ENCODE measurements around the gene FAM89B. TPM values are rescaled to one million over a fixed set of nuclear protein-coding genes. Genes with fewer than 3 reads are reported as not detected.

The FAM89B gene
- polyA plus RNA-seq, 1 donor (not counting 4 experiments of a cell fraction or from before 2014, with no cell fraction given): 11.5 TPM

DNA sequence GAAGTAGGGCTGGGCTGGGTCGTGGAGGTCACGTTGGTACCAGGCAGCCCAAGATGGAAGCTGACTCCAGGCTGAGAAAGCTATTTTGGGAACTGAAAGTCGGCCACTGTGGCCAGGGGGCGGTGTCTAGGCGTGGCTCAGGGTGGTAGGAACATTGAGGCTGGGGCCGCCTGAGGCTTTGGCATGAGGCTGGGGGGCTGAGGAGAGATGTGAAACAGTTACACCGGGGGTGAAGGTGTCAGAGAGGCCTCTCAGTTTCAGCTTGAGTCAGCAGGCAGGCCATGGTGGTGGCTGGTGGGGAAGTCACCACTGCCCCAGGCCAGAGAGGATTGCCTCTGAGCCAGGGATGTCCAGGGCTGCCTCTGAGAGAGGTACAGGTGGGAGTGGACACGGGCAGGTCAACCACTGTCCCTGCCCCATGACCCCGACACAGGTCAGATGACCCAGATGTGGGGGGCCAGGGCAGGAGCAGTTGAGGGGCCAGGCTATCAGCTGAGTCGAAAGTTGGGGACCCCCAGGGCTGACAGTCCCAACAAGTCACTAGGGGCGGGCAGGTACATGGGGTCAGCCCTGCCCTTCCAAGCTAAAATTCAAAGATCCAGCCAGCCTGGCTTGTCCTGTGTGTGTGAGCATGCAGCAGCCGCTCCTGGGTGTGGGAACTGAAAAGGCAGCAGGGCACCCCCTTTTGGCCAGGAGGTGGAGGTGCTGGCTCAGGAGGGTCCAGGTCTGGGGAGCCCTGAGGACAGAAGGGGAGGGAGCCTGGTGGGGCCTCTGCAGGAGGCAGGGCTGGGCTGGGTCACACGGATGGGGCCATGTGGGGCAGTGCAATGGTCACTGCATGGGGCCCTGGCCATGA, 16.1 kb downstream of the FAM89B start:
- Histone ChIP-seq H3K79me2 (ENCODE audit: control insufficient read depth, insufficient read depth, low read length) (no peaks in the 10 kb centered on the region), H3K36me3 (ENCODE audit: control insufficient read depth in 2 of 2, extremely low read depth in 1 of 2, insufficient read depth in 2 of 2, low read length in 2 of 2) (peaks cover 9 to 16% of the 10 kb centered on the region in 2 experiments), H2AFZ (ENCODE audit: control insufficient read depth, low read length) (no peak overlapping the region), H3K9ac (ENCODE audit: control insufficient read depth, extremely low read depth, insufficient read depth, low read length) (no peak overlapping the region), H3K4me1 (ENCODE audit: control insufficient read depth, extremely low read depth, insufficient read depth, low read length) (peaks cover 26% of the 10 kb centered on the region), H3K4me2 (ENCODE audit: control insufficient read depth, extremely low read depth, insufficient read depth, low read depth, low read length) (no peak overlapping the region), H3K4me3 (ENCODE audit: control insufficient read depth in 2 of 3, extremely low read depth in 1 of 3, insufficient read depth in 2 of 3, low read depth in 1 of 3, low read length in 3 of 3) (no peak overlapping the region), H3K27me3 (ENCODE audit: control insufficient read depth, extremely low read depth, insufficient read depth, low read length) (no peaks in the 10 kb centered on the region), H4K20me1 (ENCODE audit: control insufficient read depth, extremely low read depth, insufficient read depth, low read length) (peaks cover 4% of the 10 kb centered on the region), H3K27ac (ENCODE audit: control insufficient read depth, insufficient read depth, low read length) (no peak overlapping the region), H3K9me1 (ENCODE audit: control insufficient read depth, extremely low read depth, insufficient read depth, low read length) (no peaks in the 10 kb centered on the region), H3K9me3 (ENCODE audit: control insufficient read depth, low read depth, low read length) (no peaks in the 10 kb centered on the region)
- FAIRE-seq (no peak), DNase-seq (ENCODE audit: low read depth, low spot score) (no peak)
- no peak for TF ChIP-seq EZH2 (IDR thresholded peaks at IDR 0.05; ENCODE audit: low read length)
- TF ChIP-seq, protein P1, sequence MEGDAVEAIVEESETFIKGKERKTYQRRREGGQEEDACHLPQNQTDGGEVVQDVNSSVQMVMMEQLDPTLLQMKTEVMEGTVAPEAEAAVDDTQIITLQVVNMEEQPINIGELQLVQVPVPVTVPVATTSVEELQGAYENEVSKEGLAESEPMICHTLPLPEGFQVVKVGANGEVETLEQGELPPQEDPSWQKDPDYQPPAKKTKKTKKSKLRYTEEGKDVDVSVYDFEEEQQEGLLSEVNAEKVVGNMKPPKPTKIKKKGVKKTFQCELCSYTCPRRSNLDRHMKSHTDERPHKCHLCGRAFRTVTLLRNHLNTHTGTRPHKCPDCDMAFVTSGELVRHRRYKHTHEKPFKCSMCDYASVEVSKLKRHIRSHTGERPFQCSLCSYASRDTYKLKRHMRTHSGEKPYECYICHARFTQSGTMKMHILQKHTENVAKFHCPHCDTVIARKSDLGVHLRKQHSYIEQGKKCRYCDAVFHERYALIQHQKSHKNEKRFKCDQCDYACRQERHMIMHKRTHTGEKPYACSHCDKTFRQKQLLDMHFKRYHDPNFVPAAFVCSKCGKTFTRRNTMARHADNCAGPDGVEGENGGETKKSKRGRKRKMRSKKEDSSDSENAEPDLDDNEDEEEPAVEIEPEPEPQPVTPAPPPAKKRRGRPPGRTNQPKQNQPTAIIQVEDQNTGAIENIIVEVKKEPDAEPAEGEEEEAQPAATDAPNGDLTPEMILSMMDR (optimal IDR thresholded peaks at IDR 0.05 in 1 of 3, IDR thresholded peaks at IDR 0.05 in 1 of 3, conservative IDR thresholded peaks at IDR 0.05 in 1 of 3; ENCODE audit: extremely low read depth in 1 of 3, insufficient read depth in 2 of 3, low read length in 3 of 3): peak; percentile 76 to 77 (median 77)
- dilution Hi-C loops (cut with MboI; ENCODE audit: extremely low pct_ligation_motif_present, low sequenced_read_pairs): no loop called here

DNA sequence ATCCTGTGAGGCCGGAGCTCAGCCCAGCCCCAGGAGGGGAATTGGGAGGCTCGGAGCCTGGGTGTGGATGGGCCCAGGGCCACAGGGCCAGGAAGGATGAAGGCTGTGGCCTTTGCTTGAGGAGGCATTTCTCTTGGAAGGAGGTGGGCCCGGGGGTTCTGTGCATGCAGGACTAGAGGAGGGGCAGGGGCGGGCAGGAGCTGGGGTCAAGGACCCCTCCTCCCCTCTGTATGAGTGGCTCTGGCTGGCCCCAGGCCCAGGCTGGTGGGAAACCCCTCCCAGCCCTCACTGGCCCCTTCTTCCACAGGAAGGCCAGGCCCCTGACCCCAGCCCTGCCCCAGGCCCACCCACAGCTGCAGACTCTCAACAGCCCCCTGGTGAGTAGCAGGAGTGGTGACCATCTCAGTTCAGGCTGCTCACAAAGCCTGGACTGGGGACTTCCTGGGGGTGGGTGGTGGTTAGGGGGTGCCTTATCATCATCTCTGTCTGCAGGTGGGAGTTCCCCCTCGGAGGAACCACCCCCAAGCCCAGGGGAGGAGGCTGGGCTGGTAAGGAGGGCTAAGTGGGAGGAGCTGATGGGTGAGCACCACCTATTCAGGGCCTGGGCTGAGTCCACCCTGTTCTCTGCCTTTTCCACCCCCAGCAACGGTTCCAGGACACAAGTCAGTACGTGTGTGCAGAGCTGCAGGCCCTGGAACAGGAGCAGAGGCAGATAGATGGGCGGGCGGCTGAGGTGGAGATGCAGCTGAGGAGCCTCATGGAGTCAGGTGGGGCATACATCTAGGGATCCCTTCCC, 17.3 kb downstream of the FAM89B start:
- peaks cover 33% of the 10 kb centered on the region for H3K4me1 ChIP-seq (ENCODE audit: control insufficient read depth, extremely low read depth, insufficient read depth, low read length)
- no peak for DNase-seq (ENCODE audit: low read depth, low spot score)
- H3K4me2 ChIP-seq (ENCODE audit: control insufficient read depth, extremely low read depth, insufficient read depth, low read depth, low read length): no peak overlapping the region
- no peak overlapping the region for H3K9ac ChIP-seq (ENCODE audit: control insufficient read depth, extremely low read depth, insufficient read depth, low read length)
- dilution Hi-C loops (cut with MboI; ENCODE audit: extremely low pct_ligation_motif_present, low sequenced_read_pairs): no loop called here
- H3K4me3 ChIP-seq (ENCODE audit: control insufficient read depth in 2 of 3, extremely low read depth in 1 of 3, insufficient read depth in 2 of 3, low read depth in 1 of 3, low read length in 3 of 3): no peak overlapping the region
- H3K9me3 ChIP-seq (ENCODE audit: control insufficient read depth, low read depth, low read length): no peaks in the 10 kb centered on the region
- H3K36me3 ChIP-seq (ENCODE audit: control insufficient read depth in 2 of 2, extremely low read depth in 1 of 2, insufficient read depth in 2 of 2, low read length in 2 of 2): peaks cover 9 to 12% of the 10 kb centered on the region in 2 experiments
- H3K79me2 ChIP-seq (ENCODE audit: control insufficient read depth, insufficient read depth, low read length): no peaks in the 10 kb centered on the region
- H3K9me1 ChIP-seq (ENCODE audit: control insufficient read depth, extremely low read depth, insufficient read depth, low read length): no peaks in the 10 kb centered on the region
- H3K27me3 ChIP-seq (ENCODE audit: control insufficient read depth, extremely low read depth, insufficient read depth, low read length): no peaks in the 10 kb centered on the region
- peaks cover 4% of the 10 kb centered on the region for H4K20me1 ChIP-seq (ENCODE audit: control insufficient read depth, extremely low read depth, insufficient read depth, low read length)
- no peak overlapping the region for H2AFZ ChIP-seq (ENCODE audit: control insufficient read depth, low read length)
- FAIRE-seq: no peak
- no peak overlapping the region for H3K27ac ChIP-seq (ENCODE audit: control insufficient read depth, insufficient read depth, low read length)
- no peak for TF ChIP-seq EZH2 (IDR thresholded peaks at IDR 0.05; ENCODE audit: low read length)
- TF ChIP-seq, protein P1 (optimal IDR thresholded peaks at IDR 0.05 in 1 of 3, IDR thresholded peaks at IDR 0.05 in 1 of 3, conservative IDR thresholded peaks at IDR 0.05 in 1 of 3; ENCODE audit: extremely low read depth in 1 of 3, insufficient read depth in 2 of 3, low read length in 3 of 3): no peak

Measured in keratinocyte (primary cell).